CD4-positive, alpha-beta T cell (primary cell): ENCODE measurements around the gene HSF2BP. TPM values are rescaled to one million over a fixed set of nuclear protein-coding genes. Genes with fewer than 3 reads are reported as not detected.

Source experiments
- ATAC-seq: fragments of 200-7000 bp; cut with Tn5 transposase; one replicate; pipeline ENCODE4 v1.10.0; 2022; ENCODE audit warnings: mild to moderate bottlenecking; ENCODE audit not compliant: poor library complexity
- CTCF ChIA-PET: fragments of 350-600 bp; sonication (Branson Sonifier 250); formaldehyde crosslinking; loops from one replicate; lab custom pipeline; 2021; ENCODE audit warnings: antibody characterized with exemption, inconsistent platforms; lab: Charles Lee
- POLR2A ChIA-PET: fragments of 350-600 bp; sonication (Branson Sonifier 250); formaldehyde crosslinking; loops from one replicate; lab custom pipeline; 2021; ENCODE audit warnings: antibody characterized with exemption, inconsistent platforms; lab: Charles Lee
- DNase-seq, 14 experiments: peaks; one replicate each; pipeline ENCODE4 v3.0.0-alpha.2; 2013 to 2020; ENCODE audit warnings: mixed read lengths in 2 of 14
- H3K27ac ChIP-seq, 2 donors: one replicate each; pipeline versions ENCODE4 v1.5.1 to v1.7.0; 2013; ENCODE audit warnings: low read length in 2 of 2, low read depth in 1 of 2, mild to moderate bottlenecking in 1 of 2
- H3K27me3 ChIP-seq, 2 experiments: 1 replicate in 1 of 2; 2 replicates in 1 of 2; pipeline versions ENCODE4 v1.6.1 to v1.7.0; 2013; ENCODE audit warnings: low read length in 2 of 2, control low read depth in 1 of 2, mild to moderate bottlenecking in 1 of 2, moderate library complexity in 1 of 2; ENCODE audit not compliant: insufficient read depth in 2 of 2, control insufficient read depth in 1 of 2
- H3K36me3 ChIP-seq: one replicate; pipeline ENCODE4 v1.6.1; 2013; ENCODE audit warnings: low read length, control low read depth; ENCODE audit not compliant: insufficient read depth
- H3K4me1 ChIP-seq: one replicate; pipeline ENCODE4 v1.6.1; 2013; ENCODE audit warnings: low read length, control low read depth; ENCODE audit not compliant: insufficient read depth
- H3K4me3 ChIP-seq: one replicate; pipeline ENCODE4 v1.5.1; 2013; ENCODE audit warnings: mild to moderate bottlenecking, low read length, moderate library complexity
- H3K9me3 ChIP-seq, 2 experiments: 1 replicate in 1 of 2; 2 replicates in 1 of 2; pipeline versions ENCODE4 v1.6.1 to v1.7.0; 2013; ENCODE audit warnings: low read length in 2 of 2, mild to moderate bottlenecking in 2 of 2, control low read depth in 1 of 2, moderate library complexity in 1 of 2; ENCODE audit not compliant: control insufficient read depth in 1 of 2, insufficient read depth in 1 of 2
- H3K27ac Mint-ChIP-seq: one replicate; pipeline ENCODE4 v1.8.0; 2020; ENCODE audit warnings: mixed read lengths
- H3K27me3 Mint-ChIP-seq: one replicate; pipeline ENCODE4 v1.8.0; 2021; ENCODE audit warnings: mixed read lengths
- H3K36me3 Mint-ChIP-seq: one replicate; pipeline ENCODE4 v1.8.0; 2021; ENCODE audit warnings: low read depth, mixed read lengths
- H3K4me1 Mint-ChIP-seq: one replicate; pipeline ENCODE4 v1.8.0; 2021; ENCODE audit warnings: low read depth, mixed read lengths
- H3K4me3 Mint-ChIP-seq: one replicate; pipeline ENCODE4 v1.8.0; 2020; ENCODE audit warnings: mild to moderate bottlenecking, mixed read lengths
- H3K9me3 Mint-ChIP-seq: one replicate; pipeline ENCODE4 v1.8.0; 2020; ENCODE audit warnings: mixed read lengths
- CTCF ChIP-seq: fragments of 200-600 bp; IDR thresholded peaks from one replicate; pipeline ENCODE4 v1.8.0; 2022; ENCODE audit warnings: antibody characterized with exemption, mild to moderate bottlenecking
- intact Hi-C, 2 experiments: fragments of 100-400 bp; cut with DNase I in 1 of 2; cut with micrococcal nuclease in 1 of 2; formaldehyde crosslinking; loops; one replicate each; pipeline versions ENCODE4 v1.15.1 to v1.9.0; 2023 to 2025; cut with DNase I, micrococcal nuclease
- total RNA-seq, 174 experiments: library from RNA in 2 of 174; stranded (reverse) in 2 of 174; gene quantifications; one replicate each; pipeline ENCODE4 v1.2.3 and lab custom pipeline; 2021 to 2026

HSF2BP gene
- total RNA-seq, 2 experiments from 2014 or later, result 0.59 to 0.93 TPM

- ATAC-seq, result no peak
- CTCF ChIA-PET, result no interaction called here
- POLR2A ChIA-PET, result no interaction called here
- no peaks in the 10 kb centered on the region for H3K36me3 ChIP-seq
- DNase-seq, result no peak
- H3K27ac ChIP-seq, result no peak overlapping the region
- Mint-ChIP-seq H3K27ac (no peak overlapping the region), H3K27me3 (no peaks in the 10 kb centered on the region), H3K4me3 (no peak overlapping the region), H3K4me1 (no peaks in the 10 kb centered on the region), H3K9me3 (no peaks in the 10 kb centered on the region), H3K36me3 (no peaks in the 10 kb centered on the region)
- no peak for TF ChIP-seq CTCF
- H3K4me3 ChIP-seq, result no peak overlapping the region
- intact Hi-C loops, result no loop called here
- H3K4me1 ChIP-seq, result no peaks in the 10 kb centered on the region
- H3K9me3 ChIP-seq, result no peaks in the 10 kb centered on the region
- no peaks in the 10 kb centered on the region for H3K27me3 ChIP-seq
Observed at GRCh38 chr21:43581453-43581852, 77.8 kb downstream of the HSF2BP start.

- Mint-ChIP-seq H3K27ac (no peak overlapping the region), H3K27me3 (no peaks in the 10 kb centered on the region), H3K36me3 (no peaks in the 10 kb centered on the region), H3K9me3 (no peaks in the 10 kb centered on the region), H3K4me1 (no peaks in the 10 kb centered on the region), H3K4me3 (no peak overlapping the region)
- ChIA-PET CTCF (no interaction called here), POLR2A (no interaction called here)
- TF ChIP-seq CTCF, result no peak
- DNase-seq (no peak), ATAC-seq (no peak)
- no peaks in the 10 kb centered on the region for H3K27me3 ChIP-seq
- no peak overlapping the region for H3K4me3 ChIP-seq
- H3K9me3 ChIP-seq, result no peaks in the 10 kb centered on the region
- intact Hi-C loops, result no loop called here
- H3K27ac ChIP-seq, result no peak overlapping the region
- H3K4me1 ChIP-seq, result no peaks in the 10 kb centered on the region
- no peaks in the 10 kb centered on the region for H3K36me3 ChIP-seq
Observed at GRCh38 chr21:43578677-43579303, 80.5 kb downstream of the HSF2BP start.

- CTCF ChIA-PET, result no interaction called here
- Histone ChIP-seq H3K27ac (no peak overlapping the region), H3K9me3 (no peaks in the 10 kb centered on the region), H3K36me3 (no peaks in the 10 kb centered on the region), H3K27me3 (no peaks in the 10 kb centered on the region), H3K4me3 (no peak overlapping the region), H3K4me1 (no peaks in the 10 kb centered on the region)
- Mint-ChIP-seq H3K27me3 (no peaks in the 10 kb centered on the region), H3K27ac (no peak overlapping the region), H3K9me3 (no peaks in the 10 kb centered on the region), H3K4me3 (no peak overlapping the region), H3K4me1 (no peaks in the 10 kb centered on the region), H3K36me3 (no peaks in the 10 kb centered on the region)
- TF ChIP-seq CTCF, result no peak
- intact Hi-C loops, result no loop called here
- POLR2A ChIA-PET, result no interaction called here
- ATAC-seq, result no peak
- no peak for DNase-seq
Observed at GRCh38 chr21:43575473-43575844, 83.8 kb downstream of the HSF2BP start.
